ENCODE data around the gene SLC39A3.

SLC39A3 gene

GRCh38 chr19:2726904-2727639 lies 12.7 kb downstream of the SLC39A3 start:
- Mint-ChIP-seq H3K4me1 (no peaks in the 10 kb centered on the region), H3K27ac (no peak overlapping the region), H3K9me3 (no peaks in the 10 kb centered on the region), H3K4me3 (no peak overlapping the region), H3K36me3 (no peaks in the 10 kb centered on the region), H3K27me3 (peaks cover 51% of the 10 kb centered on the region)
- DNase-seq = no peak
- CTCF ChIA-PET = no interaction called here

- H3K36me3 Mint-ChIP-seq = no peaks in the 10 kb centered on the region
- CTCF ChIA-PET = no interaction called here
- H3K27me3 Mint-ChIP-seq = peaks cover 58% of the 10 kb centered on the region
- H3K4me1 Mint-ChIP-seq = peaks cover 3% of the 10 kb centered on the region
- no peak overlapping the region for H3K4me3 Mint-ChIP-seq
- no peak overlapping the region for H3K27ac Mint-ChIP-seq
- DNase-seq = no peak
- no peaks in the 10 kb centered on the region for H3K9me3 Mint-ChIP-seq
Observed at GRCh38 chr19:2726160-2726855, 13.5 kb downstream of the SLC39A3 start.

- CTCF ChIA-PET = interaction anchor here (2.3 kb wide), 1 partner anchor 76 kb away, joined by 8 read pairs; no protein-coding TSS in a partner anchor
- Mint-ChIP-seq H3K27me3 (peaks cover 74% of the 10 kb centered on the region), H3K4me1 (peaks cover 7% of the 10 kb centered on the region), H3K36me3 (no peaks in the 10 kb centered on the region), H3K4me3 (no peak overlapping the region), H3K27ac (no peak overlapping the region), H3K9me3 (no peaks in the 10 kb centered on the region)
- no peak for DNase-seq
Observed at GRCh38 chr19:2724148-2724557, 15.7 kb downstream of the SLC39A3 start.

GRCh38 chr19:2723747-2724146 lies 16.1 kb downstream of the SLC39A3 start:
- peaks cover 79% of the 10 kb centered on the region for H3K27me3 Mint-ChIP-seq
- H3K4me1 Mint-ChIP-seq = peaks cover 7% of the 10 kb centered on the region

GRCh38 chr19:2723345-2723715 lies 16.5 kb downstream of the SLC39A3 start:
- H3K27me3 Mint-ChIP-seq = peaks cover 81% of the 10 kb centered on the region
- H3K4me1 Mint-ChIP-seq = peaks cover 7% of the 10 kb centered on the region
- H3K4me3 Mint-ChIP-seq = no peak overlapping the region
- CTCF ChIA-PET = interaction anchor here (2.3 kb wide), 1 partner anchor 75 kb away, joined by 8 read pairs; no protein-coding TSS in a partner anchor
- no peak for DNase-seq
- no peak overlapping the region for H3K27ac Mint-ChIP-seq
- no peaks in the 10 kb centered on the region for H3K9me3 Mint-ChIP-seq
- no peaks in the 10 kb centered on the region for H3K36me3 Mint-ChIP-seq

More at GRCh38 chr19:2723747-2724146, 16.1 kb downstream of the SLC39A3 start:
- CTCF ChIA-PET = interaction anchor here (2.3 kb wide), 1 partner anchor 75 kb away, joined by 8 read pairs; no protein-coding TSS in a partner anchor
- Mint-ChIP-seq H3K9me3 (no peaks in the 10 kb centered on the region), H3K4me3 (no peak overlapping the region), H3K27ac (no peak overlapping the region), H3K36me3 (no peaks in the 10 kb centered on the region)
- DNase-seq = no peak

GRCh38 chr19:2722541-2723344 lies 17.1 kb downstream of the SLC39A3 start:
- H3K4me1 Mint-ChIP-seq = peaks cover 7% of the 10 kb centered on the region
- H3K27ac Mint-ChIP-seq = no peak overlapping the region
- H3K36me3 Mint-ChIP-seq = no peaks in the 10 kb centered on the region
- CTCF ChIA-PET = interaction anchor here (2.3 kb wide), 1 partner anchor 74 kb away, joined by 8 read pairs; no protein-coding TSS in a partner anchor
- no peaks in the 10 kb centered on the region for H3K9me3 Mint-ChIP-seq
- peaks cover 82% of the 10 kb centered on the region for H3K27me3 Mint-ChIP-seq
- DNase-seq = no peak
- no peak overlapping the region for H3K4me3 Mint-ChIP-seq

- no peaks in the 10 kb centered on the region for H3K9me3 Mint-ChIP-seq
- H3K4me1 Mint-ChIP-seq = peaks cover 7% of the 10 kb centered on the region
- no peaks in the 10 kb centered on the region for H3K36me3 Mint-ChIP-seq
- CTCF ChIA-PET = interaction anchor here (2.3 kb wide), 1 partner anchor 74 kb away, joined by 8 read pairs; no protein-coding TSS in a partner anchor
- peaks cover 79% of the 10 kb centered on the region for H3K27me3 Mint-ChIP-seq
- no peak overlapping the region for H3K4me3 Mint-ChIP-seq
- H3K27ac Mint-ChIP-seq = no peak overlapping the region
- DNase-seq = no peak
Observed at GRCh38 chr19:2721570-2722540, 18.0 kb downstream of the SLC39A3 start.

- no peaks in the 10 kb centered on the region for H3K36me3 Mint-ChIP-seq
- H3K27me3 Mint-ChIP-seq = peaks cover 75% of the 10 kb centered on the region
- H3K4me3 Mint-ChIP-seq = no peak within 1 kb of the TSS
- CTCF ChIA-PET = no interaction called here
- H3K4me1 Mint-ChIP-seq = peaks cover 7% of the 10 kb centered on the region
- no peak within 1 kb of the TSS for H3K27ac Mint-ChIP-seq
- H3K9me3 Mint-ChIP-seq = peaks cover under 1% of the 10 kb centered on the region
- DNase-seq = no peak
Observed at GRCh38 chr19:2720777-2721569, 18.8 kb downstream of the SLC39A3 start, which contains the start of gene DIRAS1. TSS of gene DIRAS1 (minus strand) at chr19:2721372. CDS start at chr19:2717806, 3,566 bp downstream.

GRCh38 chr19:2719920-2720776 lies 19.7 kb downstream of the SLC39A3 start:
- no peak overlapping the region for H3K27ac Mint-ChIP-seq
- CTCF ChIA-PET = no interaction called here
- peaks cover 4% of the 10 kb centered on the region for H3K36me3 Mint-ChIP-seq
- H3K9me3 Mint-ChIP-seq = peaks cover 8% of the 10 kb centered on the region
- H3K27me3 Mint-ChIP-seq = peaks cover 66% of the 10 kb centered on the region
- peak overlapping the region; percentile 26 for H3K4me3 Mint-ChIP-seq
- no peak for DNase-seq
- H3K4me1 Mint-ChIP-seq = peaks cover 7% of the 10 kb centered on the region

GRCh38 chr19:2719232-2719735 lies 20.5 kb downstream of the SLC39A3 start:
- peaks cover 11% of the 10 kb centered on the region for H3K9me3 Mint-ChIP-seq
- DNase-seq = no peak
- peaks cover 4% of the 10 kb centered on the region for H3K36me3 Mint-ChIP-seq
- H3K4me3 Mint-ChIP-seq = no peak overlapping the region
- CTCF ChIA-PET = no interaction called here
- no peak overlapping the region for H3K27ac Mint-ChIP-seq
- H3K4me1 Mint-ChIP-seq = peaks cover 7% of the 10 kb centered on the region
- peaks cover 66% of the 10 kb centered on the region for H3K27me3 Mint-ChIP-seq

- H3K4me1 Mint-ChIP-seq = peaks cover 7% of the 10 kb centered on the region
- no peak overlapping the region for H3K27ac Mint-ChIP-seq
- peaks cover 52% of the 10 kb centered on the region for H3K27me3 Mint-ChIP-seq
- H3K36me3 Mint-ChIP-seq = peaks cover 4% of the 10 kb centered on the region
- H3K9me3 Mint-ChIP-seq = peaks cover 11% of the 10 kb centered on the region
- CTCF ChIA-PET = no interaction called here
- no peak overlapping the region for H3K4me3 Mint-ChIP-seq
- DNase-seq = no peak
Observed at GRCh38 chr19:2717638-2718541, 21.9 kb downstream of the SLC39A3 start.
